HG03060 (cell line): ENCODE data around the gene YIPF1.

Experiments
- ATAC-seq: cut with Tn5 transposase; IDR thresholded peaks from one replicate; pipeline ENCODE4 v1.9.1; 2021; ENCODE audit warnings: low read depth, moderate number of reproducible peaks; ENCODE audit not compliant: unreplicated experiment

The YIPF1 gene

DNA sequence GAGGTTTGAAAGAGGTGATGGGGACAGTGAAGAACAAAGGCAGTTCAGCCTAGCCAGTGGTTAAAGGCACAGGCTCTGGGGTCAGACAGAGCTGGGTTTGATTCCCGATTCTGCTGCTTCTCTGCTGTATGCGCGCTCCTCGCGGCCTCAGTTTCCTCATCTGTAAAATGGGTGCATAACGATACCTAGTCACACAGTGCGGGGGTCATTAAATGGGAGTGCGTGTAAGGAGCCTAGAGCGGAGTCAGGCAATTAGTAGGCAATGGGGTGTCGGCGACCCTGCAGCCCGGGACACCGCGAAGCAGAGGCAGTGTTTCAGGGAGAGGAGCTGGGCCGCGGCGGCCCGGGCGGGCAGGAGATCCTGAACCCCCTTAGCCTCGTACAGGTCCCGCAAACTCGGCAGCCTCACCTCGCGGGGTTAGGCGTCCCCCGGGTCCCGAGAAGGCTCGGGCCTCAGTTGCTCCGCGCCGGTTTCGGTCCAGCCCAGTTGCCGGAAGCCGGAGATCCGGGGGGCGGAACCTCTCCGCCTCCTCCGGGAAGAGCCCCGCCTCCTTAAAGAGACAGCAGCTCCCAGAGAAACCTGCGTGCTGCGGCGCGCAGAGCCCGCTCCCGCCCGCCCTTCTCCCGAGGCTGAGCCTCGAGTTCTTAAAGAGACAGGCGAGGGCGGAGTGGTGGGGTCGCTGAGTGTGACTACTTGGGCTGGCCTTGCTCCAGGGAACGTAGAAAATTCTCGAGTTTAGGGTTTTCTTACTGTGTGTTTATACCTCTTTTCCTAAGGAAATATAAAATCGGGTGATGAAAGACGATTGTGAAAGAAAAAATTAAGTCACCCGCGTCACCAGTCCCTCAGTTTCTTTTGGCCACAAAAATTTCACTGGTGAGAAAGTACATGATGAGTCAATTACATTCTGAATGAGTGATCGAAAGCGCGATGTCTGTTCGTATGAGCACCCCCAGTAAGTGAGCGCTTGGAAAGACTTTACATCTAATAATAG lies at the start of gene YIPF1:
Gene YIPF1, minus strand, starts transcription at position 494 of the 995 bp plus-strand sequence. CDS start 860 bp downstream, outside the sequence.
- peak; percentile 70 for ATAC-seq

DNA sequence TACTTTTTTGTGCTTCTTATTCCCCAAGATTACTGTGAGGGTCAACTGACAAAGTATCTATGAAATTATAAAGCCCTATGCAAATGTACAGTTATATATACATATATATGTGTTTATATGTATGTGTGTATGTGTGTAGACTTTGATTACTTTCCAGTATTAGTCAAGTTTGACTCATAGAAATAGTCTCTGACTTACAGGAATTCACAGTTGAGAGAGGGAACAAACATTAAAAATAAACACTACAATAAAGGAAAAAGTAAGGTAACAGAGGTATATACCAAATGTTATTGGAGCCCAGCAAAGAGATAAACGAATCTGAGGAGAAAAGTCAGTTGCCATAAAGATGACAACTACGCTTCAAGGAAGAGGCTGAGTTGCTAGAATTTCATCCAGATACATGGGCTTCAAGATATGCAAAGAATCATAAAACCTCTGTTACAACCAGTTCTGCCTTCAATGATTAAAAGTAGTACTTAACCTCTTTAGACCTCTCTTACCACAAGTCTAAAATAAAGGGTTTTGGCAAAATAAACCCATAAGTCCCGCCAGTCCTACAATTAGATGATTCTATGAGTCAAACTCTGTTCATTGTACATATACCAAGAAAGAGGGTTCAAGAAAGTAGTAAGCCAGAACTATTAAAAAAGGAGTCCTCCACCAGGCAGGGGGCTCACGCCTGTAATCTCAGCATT lies 48.7 kb upstream of the YIPF1 start:
- ATAC-seq = no peak

DNA sequence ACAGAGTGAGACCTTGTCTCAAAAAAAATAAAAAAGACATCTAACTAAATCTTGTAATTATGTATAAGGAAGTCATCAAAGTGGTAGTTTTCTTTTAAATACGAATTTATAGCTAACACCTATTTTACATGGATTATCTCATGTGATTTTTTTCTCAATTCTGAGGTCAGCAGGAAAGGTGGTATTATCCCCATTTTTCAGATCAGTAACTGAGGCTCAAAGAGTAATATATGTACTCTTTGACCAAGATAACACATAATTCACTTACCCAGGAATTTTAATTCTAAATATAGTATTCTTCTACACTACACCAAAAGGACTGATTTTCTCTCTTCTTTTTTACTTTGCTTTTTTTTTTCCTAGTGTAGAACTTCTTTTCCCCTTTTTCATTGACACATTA lies 46.8 kb upstream of the YIPF1 start:
- no peak for ATAC-seq

DNA sequence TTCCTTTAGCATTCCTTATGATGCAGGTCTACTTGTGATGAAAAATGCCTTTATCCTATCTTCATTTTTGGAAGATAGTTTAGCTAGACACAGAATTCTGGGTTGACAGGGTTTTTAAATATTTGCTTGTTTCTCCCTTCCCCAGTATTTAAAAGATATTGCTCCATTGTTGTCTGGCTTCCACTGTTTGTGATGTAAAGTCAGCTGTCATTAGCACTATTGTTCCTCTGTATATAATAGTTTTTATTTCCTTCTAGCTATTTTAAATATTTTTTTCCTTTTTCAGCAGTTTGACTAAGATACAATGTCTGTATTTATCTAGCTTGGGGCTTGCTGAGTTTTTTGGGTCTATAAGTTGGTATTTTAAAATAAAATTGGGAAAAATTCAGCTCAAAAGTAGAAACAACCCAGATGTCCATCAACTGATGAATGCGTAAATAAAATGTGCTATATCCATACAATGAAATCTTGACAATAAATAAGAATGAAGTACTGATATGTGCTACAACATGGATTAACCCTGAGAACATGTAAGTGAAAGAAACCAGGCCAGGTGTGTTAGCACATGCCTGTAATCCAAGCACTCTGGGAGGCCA lies 44.7 kb upstream of the YIPF1 start:
- ATAC-seq = no peak

DNA sequence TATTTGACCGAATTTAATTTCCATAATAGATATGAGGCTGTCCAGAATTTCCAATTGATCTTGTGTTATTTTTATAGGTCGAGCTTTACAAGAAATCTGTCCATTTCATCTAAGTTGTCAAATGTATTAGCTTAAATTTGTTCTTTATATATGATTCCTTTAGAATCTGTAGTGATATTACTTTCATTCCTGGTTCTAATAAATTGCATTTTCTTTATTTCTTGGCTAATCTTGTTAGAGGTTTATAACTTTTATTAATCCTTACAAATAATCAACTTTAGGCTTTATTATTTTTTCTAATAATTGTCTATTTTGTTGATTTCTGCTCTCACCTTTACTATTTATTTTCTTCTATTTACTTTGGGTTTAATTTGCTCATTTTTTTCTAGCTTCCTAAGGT lies 41.9 kb upstream of the YIPF1 start:
- no peak for ATAC-seq

DNA sequence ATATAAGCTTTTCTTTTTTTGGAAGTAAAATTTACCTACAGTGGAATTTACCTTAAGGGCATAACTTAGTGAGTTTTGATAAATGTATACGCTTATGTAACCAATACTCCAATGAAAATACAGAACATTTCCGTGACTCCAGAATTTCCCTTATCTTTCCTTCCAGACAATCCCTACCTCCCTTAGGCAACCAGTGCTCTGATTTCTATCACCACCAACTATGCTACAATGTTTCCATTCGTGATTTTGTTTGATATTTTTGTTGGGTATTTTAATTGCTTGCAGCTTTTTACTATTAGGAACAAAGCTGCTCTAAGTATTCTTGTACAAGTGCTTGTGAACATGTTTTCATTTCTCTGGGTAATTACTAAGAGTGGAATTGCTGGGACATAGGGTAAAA lies 41.3 kb upstream of the YIPF1 start:
- ATAC-seq = no peak

DNA sequence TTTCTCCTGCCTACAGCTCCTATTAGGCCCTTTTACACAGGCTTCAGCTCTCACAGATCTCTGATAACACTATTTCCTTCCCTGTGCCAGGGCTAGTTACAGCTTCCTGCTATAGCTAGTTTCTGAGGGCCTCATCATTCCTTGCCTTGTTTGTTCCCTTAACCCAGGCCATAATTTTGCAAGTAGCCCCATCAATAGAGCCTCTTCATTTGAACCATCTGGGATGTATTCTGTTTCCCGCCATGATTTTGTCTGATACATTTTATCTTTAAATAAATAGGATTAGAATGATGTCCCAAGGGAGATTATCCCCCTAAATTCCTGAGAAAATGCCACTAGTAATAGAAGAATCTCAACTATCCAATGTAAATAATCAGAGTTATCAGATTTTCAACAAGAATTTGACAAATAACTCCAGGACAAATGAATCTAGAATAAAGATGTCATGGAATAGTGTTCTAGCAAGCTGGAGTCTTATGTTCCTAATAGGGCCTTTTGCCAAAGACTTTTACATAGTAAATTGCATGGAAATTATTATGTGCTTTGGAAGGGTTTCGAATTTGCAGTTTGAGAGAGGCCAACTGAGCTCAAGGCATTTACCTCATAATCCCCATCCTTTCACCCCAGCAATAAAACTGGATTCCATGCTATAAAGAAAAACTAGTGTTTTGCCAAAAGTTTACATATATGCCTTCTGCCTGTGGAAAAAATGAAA lies 39.8 kb upstream of the YIPF1 start:
- no peak for ATAC-seq

DNA sequence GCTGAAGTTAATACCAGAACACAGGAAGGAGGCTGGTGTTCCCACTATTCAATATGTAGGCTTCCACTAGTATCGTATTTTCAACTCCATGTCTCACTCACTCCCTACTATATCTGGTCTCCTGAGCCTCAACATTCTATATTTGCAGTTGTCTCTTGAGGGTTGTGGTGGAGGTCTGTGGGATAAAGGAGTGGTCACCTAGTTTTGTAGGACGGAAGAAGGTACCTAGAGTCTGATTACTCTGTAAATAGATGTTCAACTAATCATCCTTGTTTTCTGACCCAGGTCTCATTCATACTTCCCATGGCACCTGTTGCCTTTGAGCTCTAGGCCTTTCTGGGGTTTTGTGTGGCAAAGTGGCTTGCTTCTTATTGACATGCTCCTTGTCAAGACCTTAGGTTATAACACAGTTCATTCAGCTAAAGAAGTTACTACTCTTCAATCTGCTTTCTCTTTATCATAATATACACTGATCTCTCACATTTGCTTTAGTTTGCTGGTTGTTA lies 37.8 kb upstream of the YIPF1 start:
- no peak for ATAC-seq

DNA sequence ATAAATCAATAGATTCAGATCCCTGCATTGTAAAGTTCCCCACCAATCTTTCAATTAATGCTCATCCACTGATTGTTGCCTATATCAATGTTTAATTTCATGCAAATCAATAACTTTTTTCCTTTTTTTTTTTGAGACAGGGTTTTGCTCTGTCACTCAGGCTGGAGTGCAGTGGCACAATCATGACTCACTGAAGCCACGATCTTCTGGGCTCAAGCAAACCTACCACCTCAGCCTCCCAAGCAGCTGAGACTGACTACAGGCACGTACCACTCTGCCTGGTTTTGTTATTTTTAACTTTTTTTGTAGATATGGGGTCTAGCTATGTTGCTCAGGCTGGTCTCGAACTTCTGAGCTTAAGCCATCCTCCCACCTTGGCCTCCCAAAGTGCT lies 30.1 kb upstream of the YIPF1 start:
- no peak for ATAC-seq

DNA sequence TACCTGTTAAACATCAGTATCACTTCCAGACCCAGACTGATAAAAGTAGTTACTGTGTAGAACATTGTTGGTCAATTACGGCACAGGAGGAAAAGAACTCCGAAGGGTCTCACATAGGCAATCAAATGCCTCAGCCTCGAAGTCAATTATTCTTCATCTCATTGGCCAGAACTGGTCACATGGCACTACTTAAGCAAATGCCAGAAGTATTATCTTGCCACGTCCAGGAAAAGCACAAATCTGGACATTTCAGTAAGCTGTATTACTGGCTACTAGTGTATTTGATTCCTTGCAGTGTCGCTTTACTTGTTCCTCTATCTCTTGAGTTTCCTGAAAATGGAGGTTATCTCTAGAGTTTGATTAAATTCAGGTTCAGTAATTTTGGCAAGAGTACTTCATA lies 28.7 kb upstream of the YIPF1 start:
- no peak for ATAC-seq

DNA sequence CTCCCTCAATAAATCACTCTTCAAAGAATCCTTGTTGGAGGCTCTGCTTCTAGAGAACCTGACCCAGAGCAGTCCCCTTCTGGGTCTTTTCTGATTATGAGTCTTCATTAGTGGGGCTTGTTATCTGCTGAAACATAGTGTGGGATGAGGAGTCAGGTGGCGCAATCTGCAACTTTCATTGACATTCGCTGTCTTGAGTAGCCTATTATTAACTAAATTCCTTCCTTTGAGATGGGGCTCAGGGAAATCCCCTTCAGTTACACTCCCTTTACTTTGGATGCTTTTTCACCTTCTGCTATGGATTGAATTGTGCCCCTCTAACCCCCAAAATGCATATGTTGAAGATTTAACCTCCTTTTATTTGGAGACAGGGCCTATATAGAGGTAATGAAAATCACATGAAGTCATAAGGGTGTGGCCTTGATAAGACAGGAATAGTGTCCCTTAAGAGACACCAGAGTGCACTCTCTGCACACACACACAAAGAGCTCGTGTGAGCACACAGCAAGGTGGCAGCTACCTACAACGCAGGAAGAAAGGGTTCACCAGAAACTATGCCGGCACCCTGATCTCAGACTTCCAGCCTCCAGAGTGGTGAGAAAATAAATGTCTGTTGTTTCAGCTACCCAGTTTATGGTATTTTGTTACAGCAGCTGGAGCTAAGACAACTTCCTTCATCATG lies 23.9 kb upstream of the YIPF1 start:
- ATAC-seq = no peak

DNA sequence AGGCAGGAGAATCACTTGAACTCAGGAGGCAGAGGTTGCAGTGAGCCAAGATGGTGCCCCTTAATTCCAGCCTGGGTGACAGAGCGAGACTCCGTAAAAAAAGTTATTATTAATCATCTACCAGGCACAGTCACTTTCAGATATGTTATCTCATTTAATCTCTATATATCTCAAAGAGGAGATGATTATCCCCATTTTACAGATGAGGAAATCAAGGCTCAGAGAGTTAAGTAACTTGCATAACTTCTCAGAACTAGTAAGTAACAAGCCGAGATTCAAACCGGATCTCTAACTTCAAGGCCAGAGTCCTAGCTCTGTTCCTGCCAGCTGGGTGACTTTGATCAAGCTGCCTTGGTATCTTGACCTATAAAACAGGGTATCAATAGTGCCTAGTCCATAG lies 21.8 kb upstream of the YIPF1 start:
- no peak for ATAC-seq

DNA sequence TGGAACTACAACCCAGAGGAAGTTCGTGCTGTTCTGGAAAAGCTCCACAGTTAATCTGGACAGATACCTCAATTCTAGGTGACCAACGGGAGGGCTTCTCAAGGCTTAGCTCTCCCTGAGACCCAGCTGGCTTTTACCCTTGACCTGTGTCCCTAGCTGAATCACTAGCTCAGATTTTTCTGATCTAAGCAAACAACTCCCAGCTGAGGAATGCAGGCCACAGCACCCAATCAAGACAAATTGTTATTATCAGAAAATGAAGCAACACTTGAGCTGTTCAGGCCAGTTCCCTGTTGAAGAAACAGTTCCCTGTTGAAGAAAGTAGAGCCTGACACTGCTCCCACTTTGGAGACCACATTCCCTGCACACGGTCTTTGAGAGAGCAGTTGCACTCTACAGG lies 20.3 kb upstream of the YIPF1 start:
- no peak for ATAC-seq

DNA sequence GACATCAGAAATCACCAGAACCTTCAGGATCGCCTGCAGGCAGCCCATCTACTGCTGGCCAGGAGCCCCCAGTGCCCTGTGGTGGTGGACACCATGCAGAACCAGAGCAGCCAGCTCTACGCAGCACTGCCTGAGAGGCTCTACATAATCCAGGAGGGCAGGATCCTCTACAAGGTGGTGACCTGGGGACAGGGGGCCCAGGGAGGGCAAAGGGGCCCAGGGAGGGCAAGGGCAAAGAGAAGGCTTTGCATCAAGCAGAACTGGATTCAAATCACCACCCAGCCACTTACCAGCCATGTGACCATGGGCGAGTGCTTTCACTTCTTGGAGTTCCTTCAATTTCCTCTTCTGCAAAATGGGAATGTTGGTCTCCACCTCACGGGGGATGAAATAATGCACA lies 16.5 kb upstream of the YIPF1 start:
- ATAC-seq = no peak

DNA sequence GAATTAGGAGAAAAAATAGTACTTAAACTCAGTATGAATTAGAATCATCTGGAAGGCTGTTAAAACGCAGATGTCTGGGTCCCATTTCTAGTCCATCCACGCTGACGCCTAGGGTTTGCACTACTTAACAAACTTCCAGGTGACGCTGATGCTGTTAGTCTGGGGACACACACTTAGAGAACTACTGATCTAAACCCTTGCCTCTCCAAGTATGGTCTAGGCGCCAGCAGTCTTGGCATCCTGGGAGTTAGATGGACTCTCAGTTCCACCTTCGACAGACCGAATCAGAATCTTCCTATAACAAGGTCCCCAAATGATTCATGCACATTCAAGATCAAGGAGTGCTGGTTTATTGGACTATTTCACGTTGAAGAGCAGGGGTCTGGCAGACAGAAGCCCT lies 15.9 kb upstream of the YIPF1 start:
- ATAC-seq = no peak

DNA sequence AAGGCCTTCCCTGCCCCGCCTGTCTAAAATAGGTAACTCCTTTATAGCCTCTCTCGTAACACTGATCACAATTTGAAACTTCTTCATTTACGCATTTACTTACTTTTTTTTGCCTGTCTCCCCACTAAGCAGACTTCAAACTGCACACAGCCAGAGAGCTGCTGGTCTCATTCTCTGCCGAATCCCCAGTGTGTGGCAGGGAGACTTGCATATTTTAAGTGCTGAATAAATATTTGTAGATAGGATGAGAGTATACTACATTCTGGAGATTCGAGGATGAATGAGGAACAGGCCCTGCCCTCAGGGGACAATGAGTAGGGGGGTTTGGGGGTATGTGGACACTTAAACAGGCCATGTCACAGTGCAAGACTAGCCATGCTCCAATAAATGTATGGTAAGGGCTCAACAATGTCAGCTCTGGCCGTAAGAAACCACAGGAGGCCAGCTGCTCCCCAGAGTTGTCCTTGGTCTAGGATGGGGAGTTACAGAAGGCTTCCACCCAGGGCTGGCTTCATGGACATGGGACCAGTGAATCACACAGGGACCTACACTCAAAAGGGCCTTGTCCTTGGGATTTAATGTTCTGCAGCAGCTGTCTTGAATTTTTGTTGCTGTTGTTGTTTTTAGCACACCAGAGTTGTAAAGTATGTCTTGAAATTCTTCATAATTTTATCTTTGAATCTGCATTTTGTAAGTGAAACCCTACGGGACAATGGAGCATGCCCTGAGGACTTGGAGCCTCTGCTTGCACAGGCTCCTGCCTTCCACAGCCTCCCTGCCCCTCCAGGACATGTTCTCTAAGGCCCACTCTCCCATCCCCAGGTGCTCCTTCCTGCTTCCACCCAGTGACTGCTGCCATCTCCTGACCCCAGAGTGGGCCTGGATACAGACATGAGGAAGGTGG lies 12.9 kb upstream of the YIPF1 start:
- ATAC-seq = no peak

DNA sequence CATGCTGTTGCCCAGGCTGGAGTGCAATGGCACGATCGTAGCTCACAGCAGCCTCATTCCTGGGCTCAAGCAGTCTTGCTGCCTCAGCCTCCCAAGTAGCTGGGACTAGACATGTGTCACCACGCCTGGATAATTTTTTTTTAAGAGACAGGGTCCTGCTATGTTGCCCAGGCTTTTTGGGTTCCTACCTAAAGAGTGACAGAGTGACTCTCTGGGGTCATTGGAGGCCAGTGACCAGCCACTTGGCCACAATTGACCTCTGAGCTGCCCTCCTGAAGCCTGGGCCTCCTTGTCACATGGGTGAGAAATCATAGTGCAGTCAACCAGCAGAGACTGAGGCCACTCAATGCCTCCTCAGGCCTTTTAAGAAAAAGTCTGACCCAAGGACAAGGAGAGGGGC lies 10.1 kb upstream of the YIPF1 start:
- no peak for ATAC-seq

DNA sequence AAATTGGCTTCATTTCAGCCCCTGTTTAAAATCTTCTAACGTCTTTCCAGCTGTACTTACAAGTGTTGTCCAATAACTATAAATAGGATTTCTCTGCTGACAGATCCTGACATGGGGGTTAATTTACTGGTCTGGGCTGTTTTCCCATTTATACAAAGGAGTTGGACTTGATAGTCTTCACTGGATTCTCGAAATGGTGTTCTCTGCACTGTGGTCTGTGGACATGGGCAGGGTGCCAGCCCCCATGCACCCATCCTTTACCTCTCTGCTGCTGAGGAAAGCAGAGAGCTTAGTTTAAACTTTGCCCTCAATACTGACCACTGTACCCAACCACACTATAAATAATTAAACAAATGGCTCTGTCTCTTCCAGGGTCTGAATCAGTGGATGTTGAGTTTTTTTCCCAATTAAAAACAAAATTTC lies 9.6 kb upstream of the YIPF1 start:
- ATAC-seq = no peak

DNA sequence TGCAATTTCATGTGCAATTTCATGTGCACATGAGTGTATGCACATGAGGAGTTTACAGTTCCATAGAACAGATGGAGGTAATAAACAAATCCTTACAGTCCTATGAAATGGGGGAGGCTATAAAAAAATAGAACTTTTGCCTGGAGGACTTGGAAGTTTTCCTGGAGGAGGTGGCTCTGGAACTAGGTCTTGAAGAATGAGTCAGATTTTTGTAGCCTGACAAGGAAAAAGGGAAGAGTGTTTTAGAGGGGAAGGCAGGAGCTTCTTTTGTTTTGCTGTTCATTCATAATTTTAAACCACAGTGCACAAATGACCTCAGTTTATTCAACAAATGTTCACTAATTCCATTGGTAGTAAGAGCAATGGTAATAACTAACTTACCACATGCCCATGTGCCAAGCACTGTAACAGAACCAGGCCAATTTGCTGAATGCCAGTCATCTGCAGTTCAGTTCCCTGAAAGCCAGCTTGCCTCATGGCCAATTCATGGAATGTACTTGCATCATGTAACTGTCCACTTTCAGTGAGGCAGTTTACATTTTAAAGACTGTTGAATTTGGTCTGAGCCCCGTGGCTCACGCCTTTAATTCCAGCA lies 7.1 kb upstream of the YIPF1 start:
- ATAC-seq = no peak
